Smooth muscle cell (in vitro differentiated cells): Measurements from ENCODE around the gene OLFM1. TPM values are rescaled to one million over a fixed set of nuclear protein-coding genes. Genes with fewer than 3 reads are reported as not detected.

Source experiments
- DNase-seq: peaks from one replicate; lab custom pipeline; 2025; ENCODE audit not compliant: unreplicated experiment; lab: John Stamatoyannopoulos, UW
- H2AFZ ChIP-seq: fragments of 200-600 bp; sonication (generic); 2 replicates; pipeline ENCODE4 v1.6.0; 2016; ENCODE audit warnings: antibody characterized with exemption, low read depth, mild to moderate bottlenecking
- H3F3A ChIP-seq: fragments of 200-600 bp; sonication (generic); 2 replicates; pipeline ENCODE4 v1.6.0; 2017; ENCODE audit warnings: antibody characterized with exemption, low read depth
- H3K27ac ChIP-seq: fragments of 200-600 bp; sonication (generic); 2 replicates; pipeline ENCODE4 v1.5.1; 2016; ENCODE audit warnings: low read depth, mild to moderate bottlenecking
- H3K27me3 ChIP-seq: fragments of 200-600 bp; sonication (generic); 2 replicates; pipeline ENCODE4 v1.6.1; 2016; ENCODE audit warnings: low read depth, mild to moderate bottlenecking
- H3K36me3 ChIP-seq: fragments of 200-600 bp; sonication (generic); 2 replicates; pipeline ENCODE4 v1.5.1; 2016; ENCODE audit warnings: low read depth
- H3K4me1 ChIP-seq: fragments of 200-600 bp; sonication (generic); 2 replicates; pipeline ENCODE4 v1.5.1; 2016; ENCODE audit warnings: low read depth
- H3K4me2 ChIP-seq: fragments of 200-600 bp; sonication (generic); 2 replicates; pipeline ENCODE4 v1.6.0; 2016; ENCODE audit warnings: mild to moderate bottlenecking
- H3K4me3 ChIP-seq: fragments of 200-600 bp; sonication (generic); 2 replicates; pipeline ENCODE4 v1.5.1; 2016; ENCODE audit warnings: mild to moderate bottlenecking
- H3K79me2 ChIP-seq: fragments of 200-600 bp; sonication (generic); 2 replicates; pipeline ENCODE4 v1.6.0; 2016; ENCODE audit warnings: low read depth, mild to moderate bottlenecking
- H3K9ac ChIP-seq: fragments of 200-600 bp; sonication (generic); 2 replicates; pipeline ENCODE4 v1.6.0; 2016; ENCODE audit warnings: low read depth
- H3K9me3 ChIP-seq: fragments of 200-600 bp; sonication (generic); replicated peaks from 2 replicates; pipeline ENCODE4 v1.5.1; 2016; ENCODE audit warnings: low read depth
- H4K20me1 ChIP-seq: fragments of 200-600 bp; sonication (generic); 2 replicates; pipeline ENCODE4 v1.6.0; 2016; ENCODE audit warnings: low read depth
- WGBS: methylation state at CpG from one replicate; pipeline ENCODE4 v1.1.7; 2016; ENCODE audit warnings: low lambda C conversion rate; 5-methylcytosine and 5-hydroxymethylcytosine counted together
- polyA plus RNA-seq: library from polyadenylated mRNA; unstranded; fragments of >200 nt; fragmentation: Nextera tagmentation; extraction: Ambion mirVana; gene quantifications from 2 replicates; pipeline ENCODE4 v1.2.1, GENCODE V29; 2016
- total RNA-seq: library from RNA; depleted of rRNA; stranded (reverse); fragments of >200 nt; gene quantifications from 2 replicates; pipeline ENCODE4 v1.2.3, GENCODE V29; 2014
- TF ChIP-seq, protein P1 (sequence below): fragments of 200-600 bp; sonication (generic); IDR thresholded peaks from 2 replicates; pipeline ENCODE4 v1.5.1; 2017; ENCODE audit warnings: borderline replicate concordance, mild to moderate bottlenecking, antibody characterized with exemption; ENCODE audit not compliant: insufficient read depth, poor library complexity, severe bottlenecking

The OLFM1 gene
- total and polyA plus RNA-seq, 2 experiments from 2014 or later: 4.5 to 11.0 TPM

DNA sequence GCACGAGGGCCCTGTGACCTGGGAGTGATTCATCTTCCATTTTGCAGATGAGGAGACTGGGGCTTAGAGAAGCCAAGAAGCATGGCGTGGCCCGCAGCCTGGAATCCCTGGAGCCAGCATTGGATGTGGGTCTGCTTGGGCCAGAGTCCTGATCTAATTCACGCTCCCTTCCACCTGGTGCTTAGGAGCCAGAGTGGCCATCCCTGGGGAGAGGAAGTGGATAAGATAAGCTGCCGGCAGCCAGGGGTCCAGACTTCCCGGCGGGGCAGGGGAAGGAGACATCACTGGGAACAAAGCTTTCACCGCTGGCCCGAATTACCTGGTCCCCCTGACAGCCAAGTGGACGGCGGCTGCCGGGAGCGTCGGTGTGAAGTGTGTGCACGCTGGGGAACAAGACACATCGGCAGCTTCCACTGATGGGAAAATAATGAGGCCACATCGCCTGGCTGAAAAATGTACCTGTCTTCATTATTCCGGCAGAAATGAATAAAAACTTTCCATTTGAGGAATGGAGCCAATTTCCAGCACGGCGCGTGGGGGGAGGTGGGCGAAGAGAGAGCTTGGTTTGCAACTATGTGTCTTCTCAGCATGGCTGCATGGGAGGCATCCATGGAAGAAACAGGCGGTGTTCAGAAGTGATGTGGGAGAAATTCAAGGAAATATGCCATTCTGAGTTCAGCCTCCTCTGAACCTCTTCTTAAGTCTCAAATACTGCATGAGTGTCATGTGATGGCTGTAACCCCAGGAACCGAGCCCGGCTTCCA lies 78.5 kb downstream of the OLFM1 start:
- H3K4me2 ChIP-seq: no peak overlapping the region
- no peak overlapping the region for H3K4me3 ChIP-seq
- no peaks in the 10 kb centered on the region for H3F3A ChIP-seq
- H4K20me1 ChIP-seq: no peaks in the 10 kb centered on the region
- H3K27me3 ChIP-seq: no peaks in the 10 kb centered on the region
- H2AFZ ChIP-seq: no peak overlapping the region
- no peak overlapping the region for H3K27ac ChIP-seq
- H3K4me1 ChIP-seq: no peaks in the 10 kb centered on the region
- no peak for DNase-seq
- no peaks in the 10 kb centered on the region for H3K79me2 ChIP-seq
- no peak overlapping the region for H3K9ac ChIP-seq
- no peaks in the 10 kb centered on the region for H3K9me3 ChIP-seq
- H3K36me3 ChIP-seq: no peaks in the 10 kb centered on the region
- TF ChIP-seq, protein P1, sequence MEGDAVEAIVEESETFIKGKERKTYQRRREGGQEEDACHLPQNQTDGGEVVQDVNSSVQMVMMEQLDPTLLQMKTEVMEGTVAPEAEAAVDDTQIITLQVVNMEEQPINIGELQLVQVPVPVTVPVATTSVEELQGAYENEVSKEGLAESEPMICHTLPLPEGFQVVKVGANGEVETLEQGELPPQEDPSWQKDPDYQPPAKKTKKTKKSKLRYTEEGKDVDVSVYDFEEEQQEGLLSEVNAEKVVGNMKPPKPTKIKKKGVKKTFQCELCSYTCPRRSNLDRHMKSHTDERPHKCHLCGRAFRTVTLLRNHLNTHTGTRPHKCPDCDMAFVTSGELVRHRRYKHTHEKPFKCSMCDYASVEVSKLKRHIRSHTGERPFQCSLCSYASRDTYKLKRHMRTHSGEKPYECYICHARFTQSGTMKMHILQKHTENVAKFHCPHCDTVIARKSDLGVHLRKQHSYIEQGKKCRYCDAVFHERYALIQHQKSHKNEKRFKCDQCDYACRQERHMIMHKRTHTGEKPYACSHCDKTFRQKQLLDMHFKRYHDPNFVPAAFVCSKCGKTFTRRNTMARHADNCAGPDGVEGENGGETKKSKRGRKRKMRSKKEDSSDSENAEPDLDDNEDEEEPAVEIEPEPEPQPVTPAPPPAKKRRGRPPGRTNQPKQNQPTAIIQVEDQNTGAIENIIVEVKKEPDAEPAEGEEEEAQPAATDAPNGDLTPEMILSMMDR: no peak
- 90% methylated on average over 25 of the region's 25 CpGs for WGBS

DNA sequence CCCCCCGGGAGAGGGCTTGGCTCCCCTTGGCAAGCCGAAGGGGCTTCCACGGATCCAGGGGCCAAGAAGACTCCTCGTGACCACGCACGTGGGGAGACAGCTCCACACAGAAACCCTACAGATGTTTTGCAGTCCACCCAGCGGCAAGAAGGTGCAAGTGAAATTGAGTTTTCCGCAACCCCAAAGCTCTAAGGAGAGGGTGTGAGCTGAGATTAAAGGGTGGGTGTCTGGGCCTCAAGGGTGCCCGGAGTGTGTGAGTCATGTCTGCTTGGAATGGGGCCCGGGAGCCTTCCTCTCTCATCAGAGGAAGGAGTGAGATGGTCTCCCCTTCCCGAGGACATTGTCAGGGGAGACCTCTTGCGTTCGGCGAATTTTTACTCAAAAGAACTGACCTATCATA lies 79.1 kb downstream of the OLFM1 start:
- H3K36me3 ChIP-seq: no peaks in the 10 kb centered on the region
- H3K27me3 ChIP-seq: no peaks in the 10 kb centered on the region
- no peak overlapping the region for H3K27ac ChIP-seq
- no peaks in the 10 kb centered on the region for H3K79me2 ChIP-seq
- 80% methylated on average over 14 of the region's 14 CpGs for WGBS
- no peaks in the 10 kb centered on the region for H3F3A ChIP-seq
- TF ChIP-seq, protein P1: no peak
- H3K4me3 ChIP-seq: no peak overlapping the region
- no peak overlapping the region for H3K9ac ChIP-seq
- H3K4me2 ChIP-seq: no peak overlapping the region
- H4K20me1 ChIP-seq: no peaks in the 10 kb centered on the region
- H2AFZ ChIP-seq: no peak overlapping the region
- no peaks in the 10 kb centered on the region for H3K9me3 ChIP-seq
- no peak for DNase-seq
- no peaks in the 10 kb centered on the region for H3K4me1 ChIP-seq

DNA sequence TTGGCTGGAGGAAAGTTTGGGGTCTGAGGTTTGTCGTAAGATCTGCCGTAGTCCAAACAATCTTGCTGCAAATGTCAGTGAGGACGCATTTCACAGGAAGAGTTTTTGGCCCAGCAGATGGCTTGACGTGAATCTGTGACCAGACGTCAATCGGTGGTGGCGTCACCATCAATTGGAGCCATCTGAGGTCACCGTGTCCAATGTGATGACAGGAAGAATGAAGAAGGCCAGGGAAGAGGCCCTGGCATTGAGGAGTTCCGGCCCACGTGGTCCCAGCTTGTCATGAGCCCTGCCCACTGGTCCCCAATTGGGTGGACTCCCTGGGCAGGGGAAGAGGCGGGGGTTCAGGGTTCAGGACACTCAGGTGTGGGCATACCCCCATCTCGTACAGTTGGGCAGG lies 79.9 kb downstream of the OLFM1 start:
- no peak overlapping the region for H3K27ac ChIP-seq
- no peaks in the 10 kb centered on the region for H3F3A ChIP-seq
- H3K4me1 ChIP-seq: no peaks in the 10 kb centered on the region
- H3K9ac ChIP-seq: no peak overlapping the region
- TF ChIP-seq, protein P1: no peak
- no peak overlapping the region for H3K4me2 ChIP-seq
- no peaks in the 10 kb centered on the region for H3K36me3 ChIP-seq
- H3K79me2 ChIP-seq: no peaks in the 10 kb centered on the region
- no peak for DNase-seq
- H2AFZ ChIP-seq: no peak overlapping the region
- H4K20me1 ChIP-seq: no peaks in the 10 kb centered on the region
- WGBS: 82% methylated on average over 12 of the region's 12 CpGs
- H3K9me3 ChIP-seq: no peaks in the 10 kb centered on the region
- H3K4me3 ChIP-seq: no peak overlapping the region
- no peaks in the 10 kb centered on the region for H3K27me3 ChIP-seq
